Measurements from ENCODE around the gene BRWD1. TPM values are rescaled to one million over a fixed set of nuclear protein-coding genes. Genes with fewer than 3 reads are reported as not detected.
A peak's percentile ranks its signal among the peaks of the same experiment; 100 is the strongest.

BRWD1 gene
- polyA plus RNA-seq, 2 of the 4 experiments (the other 2 are of a cell fraction) = 6.9 to 22.2 TPM

GRCh38 chr21:39341249-39341923, 28.0 kb upstream of the BRWD1 start:
- FAIRE-seq = no peak
- WGBS (ENCODE audit: missing lambda C conversion rate) = 97% methylated on average over 6 of the region's 6 CpGs
- Histone ChIP-seq H3K27ac (no peak overlapping the region), H3K4me1 (peaks cover 12% of the 10 kb centered on the region; the same call in 2 of the 3 replicates), H3K9me3 (no peaks in the 10 kb centered on the region), H3K4me3 (no peak overlapping the region), H3K4me2 (no peak overlapping the region)
- POLR2A ChIA-PET = interaction anchor here (0.9 kb wide), 1 partner anchor 28 kb away, joined by 3 read pairs; the partner anchor contains the start of gene BRWD1
- no peak for DNase-seq (ENCODE audit: low read depth in 1 of 2, low spot score in 1 of 2)
- CTCF ChIA-PET = no interaction called here
- no peak for ATAC-seq
- TF ChIP-seq CHD2 (IDR thresholded peaks at IDR 0.05; ENCODE audit: low read length, partially characterized antibody) (no peak), MAFK (IDR thresholded peaks at IDR 0.05; ENCODE audit: partially characterized antibody) (no peak), ATOH8 (CRISPR knock-in tag; IDR thresholded peaks at IDR 0.05; ENCODE audit: low read depth) (no peak)

GRCh38 chr21:39340687-39341086, 27.3 kb upstream of the BRWD1 start:
- Histone ChIP-seq H3K4me2 (no peak overlapping the region), H3K9me3 (no peaks in the 10 kb centered on the region), H3K27ac (no peak overlapping the region), H3K4me3 (no peak overlapping the region), H3K4me1 (peaks cover 5% of the 10 kb centered on the region; the same call in 1 of the 3 replicates)
- ATAC-seq (peak in 1 of 2 experiments; percentile 35; a peak in 3 of 6 replicates), DNase-seq (ENCODE audit: low read depth in 1 of 2, low spot score in 1 of 2) (no peak), FAIRE-seq (no peak)
- no peak for TF ChIP-seq BHLHE40 (IDR thresholded peaks at IDR 0.05; ENCODE audit: low read depth, low read length)
- CTCF ChIA-PET = no interaction called here
- WGBS (ENCODE audit: missing lambda C conversion rate) = 94% methylated on average over 6 of the region's 6 CpGs
- POLR2A ChIA-PET = interaction anchor here (0.9 kb wide), 1 partner anchor 27 kb away, joined by 3 read pairs; the partner anchor contains the start of gene BRWD1

GRCh38 chr21:39339231-39339630, 25.8 kb upstream of the BRWD1 start:
- DNase-seq (ENCODE audit: low read depth in 1 of 2, low spot score in 1 of 2) = no peak
- no peak overlapping the region for H3K4me3 ChIP-seq
- FAIRE-seq = no peak
- H3K4me2 ChIP-seq = no peak overlapping the region
- CTCF ChIA-PET = no interaction called here
- TF ChIP-seq ZNF302 (CRISPR knock-in tag; IDR thresholded peaks at IDR 0.05) = no peak
- no peak for TF ChIP-seq RARB (CRISPR knock-in tag; IDR thresholded peaks at IDR 0.05)
- TF ChIP-seq USF2 (IDR thresholded peaks at IDR 0.05) = no peak
- TF ChIP-seq EHMT2 (IDR thresholded peaks at IDR 0.05; ENCODE audit: low read depth) = no peak
- no peak for TF ChIP-seq KDM5A (IDR thresholded peaks at IDR 0.05)
- no peak for TF ChIP-seq ATOH8 (CRISPR knock-in tag; IDR thresholded peaks at IDR 0.05; ENCODE audit: low read depth)
- TF ChIP-seq RFX5 (IDR thresholded peaks at IDR 0.05) = no peak
- no peak for TF ChIP-seq CBX2 (IDR thresholded peaks at IDR 0.05; ENCODE audit: borderline replicate concordance, low read depth)
- no peak for TF ChIP-seq HOXA7 (CRISPR knock-in tag; IDR thresholded peaks at IDR 0.05)
- no peak for TF ChIP-seq NFE2L2 (conservative IDR thresholded peaks at IDR 0.05; ENCODE audit: low read length)
- no peak for TF ChIP-seq TP53 (CRISPR knock-in tag; IDR thresholded peaks at IDR 0.05)
- no peak for TF ChIP-seq ZSCAN20 (CRISPR knock-in tag; IDR thresholded peaks at IDR 0.05)
- TF ChIP-seq CHD2 (IDR thresholded peaks at IDR 0.05; ENCODE audit: low read length, partially characterized antibody) = no peak
- no peak for TF ChIP-seq EHF (CRISPR knock-in tag; IDR thresholded peaks at IDR 0.05)
- no peak for TF ChIP-seq ELK1 (IDR thresholded peaks at IDR 0.05; ENCODE audit: low read depth, low read length)
- TF ChIP-seq HOXB5 (CRISPR knock-in tag; IDR thresholded peaks at IDR 0.05) = no peak
- no peak for ATAC-seq
- no peaks in the 10 kb centered on the region for H3K9me3 ChIP-seq
- WGBS (ENCODE audit: missing lambda C conversion rate) = 93% methylated on average over 2 of the region's 2 CpGs
- POLR2A ChIA-PET = no interaction called here
- H3K4me1 ChIP-seq = no peaks in the 10 kb centered on the region
- H3K27ac ChIP-seq = no peak overlapping the region

Data from A549 (cell line).